Effector memory CD8-positive, alpha-beta T cell (primary cell): ENCODE results near the gene LRCH3.

ENCODE experiments used
- ATAC-seq: fragments of 150-1000 bp; cut with Tn5 transposase; replicated peaks from 2 replicates; pipeline ENCODE4 v1.10.0; 2021; ENCODE audit warnings: mild to moderate bottlenecking, moderate library complexity
- DNase-seq, 3 experiments: peaks; one replicate each; pipeline ENCODE4 v3.0.0; 2021
- H3K27ac Mint-ChIP-seq, 2 donors: one replicate each; pipeline ENCODE4 v1.8.0; 2022; ENCODE audit warnings: mild to moderate bottlenecking in 2 of 2, mixed read lengths in 2 of 2, moderate library complexity in 2 of 2
- H3K27me3 Mint-ChIP-seq, 2 donors: one replicate each; pipeline ENCODE4 v1.8.0; 2022; ENCODE audit warnings: mixed read lengths in 2 of 2
- H3K36me3 Mint-ChIP-seq: one replicate; pipeline ENCODE4 v1.8.0; 2022; ENCODE audit warnings: mild to moderate bottlenecking, moderate library complexity, mixed read lengths; ENCODE audit not compliant: insufficient read depth
- H3K4me1 Mint-ChIP-seq, 2 donors: one replicate each; pipeline ENCODE4 v1.8.0; 2022; ENCODE audit warnings: low read depth in 2 of 2, mixed read lengths in 2 of 2
- H3K4me3 Mint-ChIP-seq, 2 donors: one replicate each; pipeline ENCODE4 v1.8.0; 2022; ENCODE audit warnings: mild to moderate bottlenecking in 2 of 2, mixed read lengths in 2 of 2, moderate library complexity in 2 of 2
- H3K9me3 Mint-ChIP-seq, 2 donors: one replicate each; pipeline ENCODE4 v1.8.0; 2022; ENCODE audit warnings: mixed read lengths in 2 of 2

Gene LRCH3

GRCh38 chr3:197800379-197800778 lies 9.3 kb downstream of the LRCH3 start:
- ATAC-seq, result no peak
- no peak for DNase-seq
- Mint-ChIP-seq H3K9me3 (no peaks in the 10 kb centered on the region), H3K27me3 (no peaks in the 10 kb centered on the region), H3K4me3 (no peak overlapping the region), H3K4me1 (peaks cover 41 to 49% of the 10 kb centered on the region in 2 donors), H3K27ac (peak overlapping the region; percentile 41 to 83), H3K36me3 (peaks cover 7% of the 10 kb centered on the region)

- ATAC-seq (peak; percentile 86), DNase-seq (peak in 2 of 3 experiments; percentile 13 to 46)
- Mint-ChIP-seq H3K27ac (peak overlapping the region; percentile 50 to 83), H3K9me3 (no peaks in the 10 kb centered on the region), H3K36me3 (peaks cover 16% of the 10 kb centered on the region), H3K4me1 (peaks cover 35 to 43% of the 10 kb centered on the region in 2 donors), H3K4me3 (peak overlapping the region; percentile 28 to 68), H3K27me3 (no peaks in the 10 kb centered on the region)
Observed at GRCh38 chr3:197801891-197802778, 11.1 kb downstream of the LRCH3 start.

GRCh38 chr3:197802779-197803459 lies 11.9 kb downstream of the LRCH3 start:
- Mint-ChIP-seq H3K9me3 (no peaks in the 10 kb centered on the region), H3K4me1 (peaks cover 35 to 48% of the 10 kb centered on the region in 2 donors), H3K4me3 (peak overlapping the region in 1 of 2 donors; percentile 68), H3K27ac (peak overlapping the region in 1 of 2 donors; percentile 50), H3K36me3 (peaks cover 16% of the 10 kb centered on the region), H3K27me3 (no peaks in the 10 kb centered on the region)
- no peak for DNase-seq
- no peak for ATAC-seq

- peaks cover 36 to 54% of the 10 kb centered on the region in 2 donors for H3K4me1 Mint-ChIP-seq
- peak overlapping the region in 1 of 2 donors; percentile 38 for H3K27ac Mint-ChIP-seq
- H3K27me3 Mint-ChIP-seq, result no peaks in the 10 kb centered on the region
- ATAC-seq (no peak), DNase-seq (no peak)
- H3K9me3 Mint-ChIP-seq, result no peaks in the 10 kb centered on the region
- no peak overlapping the region for H3K4me3 Mint-ChIP-seq
- H3K36me3 Mint-ChIP-seq, result peaks cover 18% of the 10 kb centered on the region
Observed at GRCh38 chr3:197804511-197804910, 13.5 kb downstream of the LRCH3 start.

- no peak for ATAC-seq
- H3K4me3 Mint-ChIP-seq, result no peak overlapping the region
- no peaks in the 10 kb centered on the region for H3K9me3 Mint-ChIP-seq
- peak overlapping the region; percentile 65 to 86 for H3K27ac Mint-ChIP-seq
- H3K4me1 Mint-ChIP-seq, result peaks cover 16 to 38% of the 10 kb centered on the region in 2 donors
- no peaks in the 10 kb centered on the region for H3K27me3 Mint-ChIP-seq
- H3K36me3 Mint-ChIP-seq, result peaks cover 15% of the 10 kb centered on the region
- no peak for DNase-seq
Observed at GRCh38 chr3:197807969-197808587, 17.0 kb downstream of the LRCH3 start.

GRCh38 chr3:197809356-197810020 lies 18.4 kb downstream of the LRCH3 start:
- Mint-ChIP-seq H3K27me3 (no peaks in the 10 kb centered on the region), H3K4me3 (peak overlapping the region in 1 of 2 donors; percentile 11), H3K9me3 (no peaks in the 10 kb centered on the region), H3K36me3 (peaks cover 15% of the 10 kb centered on the region), H3K27ac (peak overlapping the region; percentile 65 to 86), H3K4me1 (peaks cover 24 to 42% of the 10 kb centered on the region in 2 donors)
- no peak for ATAC-seq
- no peak for DNase-seq

- DNase-seq, result no peak
- H3K4me1 Mint-ChIP-seq, result peaks cover 26 to 46% of the 10 kb centered on the region in 2 donors
Observed at GRCh38 chr3:197810901-197811300, 19.8 kb downstream of the LRCH3 start.

GRCh38 chr3:197811343-197811742 lies 20.3 kb downstream of the LRCH3 start:
- H3K4me3 Mint-ChIP-seq, result no peak overlapping the region
- ATAC-seq, result no peak
- peak overlapping the region in 1 of 2 donors; percentile 54 for H3K27ac Mint-ChIP-seq
- H3K4me1 Mint-ChIP-seq, result peaks cover 26 to 46% of the 10 kb centered on the region in 2 donors
- no peak for DNase-seq
- peaks cover 3% of the 10 kb centered on the region for H3K36me3 Mint-ChIP-seq
- no peaks in the 10 kb centered on the region for H3K27me3 Mint-ChIP-seq
- no peaks in the 10 kb centered on the region for H3K9me3 Mint-ChIP-seq

More at GRCh38 chr3:197810901-197811300, 19.8 kb downstream of the LRCH3 start:
- H3K27ac Mint-ChIP-seq, result no peak overlapping the region
- H3K9me3 Mint-ChIP-seq, result no peaks in the 10 kb centered on the region
- no peak overlapping the region for H3K4me3 Mint-ChIP-seq
- no peaks in the 10 kb centered on the region for H3K27me3 Mint-ChIP-seq
- ATAC-seq, result no peak
- peaks cover 7% of the 10 kb centered on the region for H3K36me3 Mint-ChIP-seq

GRCh38 chr3:197814372-197814771 lies 23.3 kb downstream of the LRCH3 start:
- Mint-ChIP-seq H3K4me3 (no peak overlapping the region), H3K4me1 (peaks cover 18 to 24% of the 10 kb centered on the region in 2 donors), H3K36me3 (peaks cover 4% of the 10 kb centered on the region), H3K27ac (no peak overlapping the region), H3K27me3 (no peaks in the 10 kb centered on the region), H3K9me3 (no peaks in the 10 kb centered on the region)
- ATAC-seq (no peak), DNase-seq (no peak)

- peak overlapping the region in 1 of 2 donors; percentile 84 for H3K27ac Mint-ChIP-seq
- no peak for ATAC-seq
- peaks cover 46% of the 10 kb centered on the region for H3K36me3 Mint-ChIP-seq
- H3K27me3 Mint-ChIP-seq, result no peaks in the 10 kb centered on the region
- no peak for DNase-seq
- no peaks in the 10 kb centered on the region for H3K9me3 Mint-ChIP-seq
- peaks cover 8 to 9% of the 10 kb centered on the region in 2 donors for H3K4me1 Mint-ChIP-seq
- H3K4me3 Mint-ChIP-seq, result no peak overlapping the region
Observed at GRCh38 chr3:197820550-197821335, 29.7 kb downstream of the LRCH3 start.

GRCh38 chr3:197829397-197830045 lies 38.5 kb downstream of the LRCH3 start:
- H3K4me3 Mint-ChIP-seq, result no peak overlapping the region
- H3K4me1 Mint-ChIP-seq, result peaks cover 0 to 2% of the 10 kb centered on the region in 2 donors
- no peaks in the 10 kb centered on the region for H3K27me3 Mint-ChIP-seq
- no peak overlapping the region for H3K27ac Mint-ChIP-seq
- H3K9me3 Mint-ChIP-seq, result no peaks in the 10 kb centered on the region
- H3K36me3 Mint-ChIP-seq, result peaks cover 63% of the 10 kb centered on the region
- no peak for ATAC-seq
- no peak for DNase-seq

GRCh38 chr3:197830308-197830966 lies 39.4 kb downstream of the LRCH3 start:
- DNase-seq, result no peak
- Mint-ChIP-seq H3K36me3 (peaks cover 65% of the 10 kb centered on the region), H3K9me3 (no peaks in the 10 kb centered on the region), H3K4me1 (no peaks in the 10 kb centered on the region), H3K27ac (no peak overlapping the region), H3K4me3 (no peak overlapping the region), H3K27me3 (no peaks in the 10 kb centered on the region)
- no peak for ATAC-seq
